Amniotic stem cell (primary cell): ENCODE results near the gene OAT.
"Not testable (repeated sequence)": the region's sequence is repeated elsewhere in the genome, so short reads cannot be mapped to it uniquely, and the experiment has no call there.

Source experiments
- DNase-seq: peaks from one replicate; lab custom pipeline; 2025; lab: John Stamatoyannopoulos, UW

OAT gene

GRCh38 chr10:124378271-124378670, 40.5 kb downstream of the OAT start:
- no peak for DNase-seq

GRCh38 chr10:124377101-124377500, 41.6 kb downstream of the OAT start:
- no peak for DNase-seq

- no peak for DNase-seq
Observed at GRCh38 chr10:124376411-124376810, 42.3 kb downstream of the OAT start.

GRCh38 chr10:124375691-124376090, 43.0 kb downstream of the OAT start:
- DNase-seq = no peak

- no peak for DNase-seq
Observed at GRCh38 chr10:124375353-124375614, 43.4 kb downstream of the OAT start.

GRCh38 chr10:124374535-124375352, 44.0 kb downstream of the OAT start:
- no peak for DNase-seq

- DNase-seq = no peak
Observed at GRCh38 chr10:124372899-124373298, 45.8 kb downstream of the OAT start.

- no peak for DNase-seq
Observed at GRCh38 chr10:124370426-124370825, 48.3 kb downstream of the OAT start.

- no peak for DNase-seq
Observed at GRCh38 chr10:124369986-124370385, 48.7 kb downstream of the OAT start.

GRCh38 chr10:124369533-124369932, 49.2 kb downstream of the OAT start:
- not testable (repeated sequence) for DNase-seq

GRCh38 chr10:124369066-124369465, 49.7 kb downstream of the OAT start:
- no peak for DNase-seq

- no peak for DNase-seq
Observed at GRCh38 chr10:124367936-124368335, 50.8 kb downstream of the OAT start.

- DNase-seq = no peak
Observed at GRCh38 chr10:124367414-124367813, 51.3 kb downstream of the OAT start.

GRCh38 chr10:124366825-124367224, 51.9 kb downstream of the OAT start:
- DNase-seq = no peak

GRCh38 chr10:124366343-124366742, 52.4 kb downstream of the OAT start:
- DNase-seq = no peak

- DNase-seq = no peak
Observed at GRCh38 chr10:124364674-124365073, 54.0 kb downstream of the OAT start.

- no peak for DNase-seq
Observed at GRCh38 chr10:124362568-124362967, 56.2 kb downstream of the OAT start.

- no peak for DNase-seq
Observed at GRCh38 chr10:124359336-124359832, 59.3 kb downstream of the OAT start.

GRCh38 chr10:124357561-124357885, 61.2 kb downstream of the OAT start:
- no peak for DNase-seq

- DNase-seq = no peak
Observed at GRCh38 chr10:124356701-124357560, 61.8 kb downstream of the OAT start.

GRCh38 chr10:124354411-124355382, 64.0 kb downstream of the OAT start:
- DNase-seq = peak; percentile 69

GRCh38 chr10:124353896-124354295, 64.8 kb downstream of the OAT start:
- DNase-seq = no peak
